ENCODE measurements around the gene ZSCAN26. TPM values are rescaled to one million over a fixed set of nuclear protein-coding genes. Genes with fewer than 3 reads are reported as not detected.

The ZSCAN26 gene
- total and polyA plus RNA-seq, 2 of the 4 experiments (the other 2 are of a cell fraction), result 13.1 to 42.1 TPM

- TF ChIP-seq CTCF (conservative IDR thresholded peaks at IDR 0.05; ENCODE audit: low read depth, low read length) (no peak), MAFK (IDR thresholded peaks at IDR 0.05; ENCODE audit: low read depth, low read length) (no peak), CHD1 (IDR thresholded peaks at IDR 0.05; ENCODE audit: low read depth, low read length) (no peak), CEBPB (IDR thresholded peaks at IDR 0.05; ENCODE audit: low read depth, low read length) (no peak), NFE2L2 (IDR thresholded peaks at IDR 0.05; ENCODE audit: low read depth, low read length) (no peak), RAD21 (IDR thresholded peaks at IDR 0.05; ENCODE audit: low read length) (no peak), MAZ (IDR thresholded peaks at IDR 0.05; ENCODE audit: borderline replicate concordance, low read depth, low read length) (no peak), POLR2A (IDR thresholded peaks at IDR 0.05; ENCODE audit: low read depth, low read length) (no peak), FOS (IDR thresholded peaks at IDR 0.05; ENCODE audit: low read depth, low read length) (no peak), MXI1 (IDR thresholded peaks at IDR 0.05; ENCODE audit: borderline replicate concordance, low read depth, low read length) (no peak)
- no CpG with 5 or more reads among the region's 1 CpG for WGBS, 2 experiments (ENCODE audit: extremely low coverage in 2 of 2, insufficient read length in 1 of 2)
- CTCF ChIA-PET, result no interaction called here
Measured at GRCh38 chr6:28254121-28254519, 12.8 kb upstream of the ZSCAN26 start.

More at GRCh38 chr6:28254121-28254519, 12.8 kb upstream of the ZSCAN26 start:
- H2BK5ac ChIP-seq (ENCODE audit: low read depth, low read length, poor library complexity, severe bottlenecking), result no peak overlapping the region
- H2BK20ac ChIP-seq (ENCODE audit: low read depth, low read length), result no peak overlapping the region
- POLR2A ChIA-PET (ENCODE audit: unreplicated experiment), result no interaction called here
- no peak overlapping the region for H4K91ac ChIP-seq (ENCODE audit: insufficient read depth, low read depth, low read length)
- intact Hi-C loops (cut with micrococcal nuclease) (loop anchor here (5.0 kb wide), 1 partner anchor 103 kb away; no protein-coding TSS in a partner anchor), in situ Hi-C loops (cut with MboI; ENCODE audit: low sequenced_read_pairs) (no loop called here), dilution Hi-C loops (cut with HindIII; ENCODE audit: low sequenced_read_pairs, unreplicated experiment) (no loop called here)
- no peak overlapping the region for H3K4me2 ChIP-seq (ENCODE audit: low read depth, low read length)
- no peak overlapping the region for H3K9ac ChIP-seq (ENCODE audit: low read depth, low read length)
- H3K18ac ChIP-seq (ENCODE audit: low read depth, low read length), result no peak overlapping the region
- no peak overlapping the region for H3K14ac ChIP-seq (replicated peaks; ENCODE audit: low read depth, low read length)
- H3K4me3 ChIP-seq (ENCODE audit: insufficient read depth, low read depth, low read length), result no peak overlapping the region
- no peak overlapping the region for H2BK15ac ChIP-seq (ENCODE audit: low read depth, low read length)
- no peak overlapping the region for H2BK120ac ChIP-seq (ENCODE audit: low read depth, low read length)
- DNase-seq, result no peak
- no TSS peak for BruUV-seq (replicated peaks)
- no peak overlapping the region for H4K8ac ChIP-seq (ENCODE audit: low read depth in 2 of 2, low read length in 2 of 2)
- H3K36me3 ChIP-seq (ENCODE audit: control insufficient read depth, insufficient read depth, low read length), result no peaks in the 10 kb centered on the region
- H3K4ac ChIP-seq (ENCODE audit: low read depth, low read length), result no peak overlapping the region
- H3K56ac ChIP-seq (ENCODE audit: extremely low read depth, insufficient read depth, low read length), result no peak overlapping the region
- H3K23ac ChIP-seq (ENCODE audit: low read depth, low read length), result no peak overlapping the region
- H2AK5ac ChIP-seq (ENCODE audit: low read depth, low read length), result no peak overlapping the region
- H4K5ac ChIP-seq (ENCODE audit: low read depth, low read length), result no peak overlapping the region
- H2AK9ac ChIP-seq (replicated peaks; ENCODE audit: low read depth, low read length, poor library complexity), result no peak overlapping the region
- H3K79me1 ChIP-seq (ENCODE audit: low read depth in 1 of 2, low read length in 2 of 2), result peaks cover 7 to 24% of the 10 kb centered on the region in 2 experiments
- H3K9me1 ChIP-seq (ENCODE audit: insufficient read depth, low read length), result 0 out of 2 replicates have a peak, but pooled peaks cover 3% of the 10 kb centered on the region
- peaks cover 7% of the 10 kb centered on the region for H3K4me1 ChIP-seq (ENCODE audit: control insufficient read depth, insufficient read depth, low read length)
- no peaks in the 10 kb centered on the region for H3K27me3 ChIP-seq (ENCODE audit: control insufficient read depth, insufficient read depth, low read length)
- H4K20me1 ChIP-seq (ENCODE audit: insufficient read depth, low read length), result no peaks in the 10 kb centered on the region
- peaks cover 3% of the 10 kb centered on the region for H3K9me3 ChIP-seq (ENCODE audit: control insufficient read depth, insufficient read depth, low read length)
- no peak overlapping the region for H3K27ac ChIP-seq (ENCODE audit: insufficient read depth, low read length)
- H2AFZ ChIP-seq (replicated peaks; ENCODE audit: low read length, poor library complexity), result no peak overlapping the region
- ATAC-seq (ENCODE audit: low read depth), result no peak

Measured in IMR-90 (cell line).